DMS153 (cell line): ENCODE measurements around the gene ARFGEF3.

Experiments
- DNase-seq: peaks from one replicate; lab custom pipeline; 2025; lab: John Stamatoyannopoulos, UW

ARFGEF3 gene

DNA sequence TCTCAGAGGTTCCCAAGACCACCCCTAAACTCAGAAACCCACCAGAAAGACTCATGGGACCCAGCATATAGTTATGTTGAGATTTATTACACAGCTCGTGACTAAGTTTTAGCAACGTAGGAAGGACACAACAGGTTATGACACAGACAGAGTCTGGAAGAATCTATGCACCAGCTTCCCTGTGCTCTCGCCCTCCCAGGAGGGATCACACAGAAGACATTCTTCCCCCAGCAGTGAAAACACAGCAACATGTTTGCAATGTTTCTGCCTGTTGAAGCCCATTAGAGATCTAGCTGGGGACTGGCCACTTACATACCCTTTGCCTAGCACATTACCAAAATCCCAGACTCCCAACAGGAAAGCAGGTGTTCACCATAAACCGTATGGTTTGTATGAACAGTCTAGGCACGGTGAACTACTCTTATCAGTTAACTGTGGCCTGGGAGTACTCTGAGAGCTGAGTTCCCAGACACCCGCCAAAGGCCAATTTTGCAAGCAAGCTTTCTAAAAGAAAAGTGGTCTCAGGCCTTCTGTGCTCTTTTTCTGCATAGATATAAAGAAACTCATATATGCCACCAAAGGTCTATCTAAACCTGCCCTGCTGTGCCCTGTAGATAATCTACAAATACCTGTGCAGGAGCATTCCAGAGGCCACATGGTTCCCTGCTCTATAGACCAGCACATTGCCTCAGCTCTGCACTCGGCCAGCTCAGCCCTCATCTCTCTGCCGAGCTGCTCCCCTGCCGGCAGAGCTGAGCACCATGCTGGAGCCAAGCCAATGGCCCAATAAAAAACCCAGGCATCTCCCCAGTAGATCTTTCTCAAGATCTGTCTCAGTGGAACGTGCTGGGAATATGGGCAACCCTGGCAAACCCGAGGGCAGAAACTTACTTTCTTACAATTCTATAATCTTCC lies 146.3 kb downstream of the ARFGEF3 start:
- DNase-seq: no peak

DNA sequence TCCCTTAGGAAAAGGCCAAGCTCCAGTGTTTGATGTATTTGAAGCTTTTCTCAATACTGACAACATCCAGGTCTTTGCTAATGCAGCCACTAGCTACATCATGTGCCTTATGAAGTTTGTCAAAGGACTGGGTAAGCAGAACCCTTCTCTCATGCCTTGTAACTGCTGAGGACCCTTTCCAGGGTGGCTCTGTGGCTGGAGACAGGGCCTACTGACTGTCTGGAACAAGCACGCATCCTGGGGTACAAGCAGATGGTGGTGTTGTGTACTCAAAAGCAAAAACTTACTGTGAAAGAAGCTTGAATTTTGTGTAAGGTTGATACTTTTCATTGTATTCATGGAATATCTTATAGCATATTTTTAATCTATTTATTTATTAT lies 147.0 kb downstream of the ARFGEF3 start:
- no peak for DNase-seq

DNA sequence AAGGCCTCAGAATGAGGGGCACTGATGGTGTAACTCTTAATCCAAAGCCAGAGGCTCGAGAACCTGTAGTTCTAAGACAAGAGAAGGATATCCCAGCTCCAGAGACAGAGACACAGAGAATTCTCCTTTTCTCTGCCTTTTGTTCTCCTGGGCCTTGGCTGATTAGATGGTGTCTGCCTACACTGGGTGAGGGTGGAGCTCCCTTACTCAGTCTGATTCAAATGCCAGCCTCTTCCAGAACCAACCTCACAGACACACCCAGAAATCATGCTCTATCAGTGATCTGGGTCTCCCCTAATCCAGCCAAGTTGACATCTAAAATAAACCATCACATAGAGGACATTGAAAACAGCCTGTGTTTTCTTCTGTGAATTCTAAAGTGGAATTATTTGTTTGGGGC lies 148.0 kb downstream of the ARFGEF3 start:
- no peak for DNase-seq

GRCh38 chr6:138310294-138310693 lies 148.6 kb downstream of the ARFGEF3 start:
- DNase-seq: peak; percentile 54

DNA sequence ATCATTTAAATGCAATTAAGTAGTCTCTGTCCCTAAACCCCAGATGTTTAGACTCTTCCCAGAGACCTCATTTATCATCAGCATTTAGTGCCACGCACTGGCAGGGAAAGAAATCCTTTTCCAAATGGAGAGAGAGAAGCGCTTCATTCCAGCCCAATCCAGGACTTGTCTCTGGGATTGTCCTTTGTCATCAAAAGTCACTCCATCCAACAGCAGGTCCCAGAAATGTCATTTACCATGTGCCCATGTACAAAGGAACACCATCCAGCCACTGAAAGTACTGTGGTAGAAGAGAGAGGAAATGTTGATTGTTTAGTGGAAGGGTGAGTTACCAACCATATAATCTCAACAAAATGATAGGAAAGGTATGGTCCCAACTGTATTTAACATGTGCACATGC lies 149.1 kb downstream of the ARFGEF3 start:
- DNase-seq: no peak

DNA sequence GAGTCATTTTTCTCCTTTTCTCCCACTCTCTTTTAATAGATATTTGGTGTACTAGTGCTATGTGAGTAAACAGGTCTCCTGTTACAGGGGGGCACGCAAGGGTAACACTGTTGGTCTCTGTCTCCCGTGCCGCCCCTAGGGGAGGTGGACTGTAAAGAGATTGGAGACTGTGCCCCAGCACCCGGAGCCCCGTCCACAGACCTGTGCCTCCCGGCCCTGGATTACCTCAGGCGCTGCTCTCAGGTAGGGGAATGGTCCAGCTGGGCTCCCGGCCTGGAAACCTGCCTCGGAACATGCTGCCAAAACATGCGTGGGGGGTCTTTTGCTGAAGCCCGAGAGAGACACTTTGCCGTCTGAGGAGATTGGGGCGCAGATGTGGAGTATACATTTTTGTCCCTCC lies 149.5 kb downstream of the ARFGEF3 start:
- no peak for DNase-seq

DNA sequence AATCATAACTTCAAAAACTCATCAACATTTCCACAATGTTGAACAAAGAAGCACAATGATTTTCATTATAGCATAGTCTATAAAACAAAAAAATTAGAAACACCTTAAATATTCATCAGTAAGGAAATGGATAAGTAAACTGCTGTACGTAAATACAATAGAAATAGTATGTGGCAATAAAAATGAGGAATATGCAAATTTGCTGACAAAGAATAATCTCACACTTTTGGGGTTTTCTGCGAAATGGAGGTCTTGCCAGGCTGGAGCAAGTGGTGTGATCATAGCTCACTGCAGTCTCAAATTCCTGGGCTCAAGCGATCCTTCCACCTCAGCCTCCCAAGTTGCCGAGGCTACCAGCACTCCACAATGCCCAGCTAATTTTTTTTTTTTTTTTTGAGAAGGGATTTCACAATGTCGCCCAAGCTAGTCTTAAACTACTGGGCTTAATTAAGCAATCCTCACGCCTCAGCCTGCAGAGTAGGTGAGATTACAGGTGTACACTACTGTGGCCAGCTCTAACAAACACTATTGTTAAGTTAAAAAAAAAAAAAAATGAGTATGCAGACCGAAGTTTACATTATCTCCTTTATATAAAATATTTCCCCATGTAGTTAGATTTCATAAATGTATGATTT lies 157.1 kb downstream of the ARFGEF3 start:
- no peak for DNase-seq

DNA sequence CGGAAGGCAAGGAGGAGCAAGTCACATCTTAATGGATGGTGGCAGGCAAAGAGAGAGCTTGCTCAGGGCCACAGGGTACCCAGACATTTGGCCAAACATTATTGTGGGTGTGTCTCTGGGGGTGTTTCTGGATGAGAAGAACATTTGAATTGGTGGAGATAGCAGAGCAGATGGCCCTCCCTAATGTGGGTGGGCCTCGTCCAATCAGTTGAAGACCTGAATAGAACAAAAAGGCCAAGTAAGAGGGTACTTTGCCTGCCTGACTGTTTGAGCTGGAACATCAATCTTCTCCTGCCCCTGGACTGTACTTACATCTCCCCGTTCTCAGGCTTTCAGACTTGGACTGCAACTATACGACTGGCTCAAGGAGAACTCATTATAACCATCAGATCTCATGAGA lies 160.2 kb downstream of the ARFGEF3 start:
- no peak for DNase-seq

DNA sequence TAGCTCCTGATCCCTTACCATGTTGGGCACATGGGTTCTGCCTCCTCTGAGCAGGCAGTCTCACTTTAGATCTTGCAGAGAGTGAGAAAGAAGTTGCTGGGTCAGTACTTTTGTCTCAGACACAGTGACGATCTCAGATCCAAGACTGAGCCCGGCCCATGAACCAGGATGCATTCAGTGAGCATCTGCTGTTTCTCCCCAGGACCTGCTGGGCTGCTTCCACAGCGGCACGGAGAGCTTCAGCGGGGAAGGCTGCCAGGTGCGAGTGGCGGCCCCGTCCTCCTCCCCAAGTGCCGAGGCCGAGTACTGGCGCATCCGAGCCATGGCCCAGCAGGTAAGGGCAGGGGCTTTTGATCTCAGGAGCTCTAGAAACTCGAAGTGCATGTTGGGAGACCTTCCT lies 162.1 kb downstream of the ARFGEF3 start:
- no peak for DNase-seq

- DNase-seq: no peak
Measured at GRCh38 chr6:138328210-138328609, 166.5 kb downstream of the ARFGEF3 start.

GRCh38 chr6:138330763-138331162 lies 169.0 kb downstream of the ARFGEF3 start:
- DNase-seq: no peak

- DNase-seq: no peak
Measured at GRCh38 chr6:138331444-138331843, 169.7 kb downstream of the ARFGEF3 start.

DNA sequence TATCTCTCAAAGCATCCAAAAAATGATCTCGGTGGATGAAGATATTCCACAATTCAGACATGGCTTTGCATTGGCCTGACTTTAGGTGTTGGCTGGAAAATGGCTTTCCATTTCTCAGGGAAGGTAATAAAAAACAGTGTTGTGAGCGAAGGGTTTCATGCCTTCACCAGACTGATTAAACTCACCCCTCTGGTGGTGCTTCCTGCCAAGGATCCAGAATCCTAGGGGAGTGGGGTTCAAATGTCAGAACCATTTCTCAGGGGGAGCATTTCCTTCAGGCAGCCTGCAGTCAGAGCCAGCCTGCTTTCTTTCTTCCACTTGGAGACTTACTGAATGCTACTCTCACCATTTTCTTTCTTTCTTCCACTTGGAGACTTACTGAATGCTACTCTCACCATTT lies 170.2 kb downstream of the ARFGEF3 start:
- DNase-seq: no peak

DNA sequence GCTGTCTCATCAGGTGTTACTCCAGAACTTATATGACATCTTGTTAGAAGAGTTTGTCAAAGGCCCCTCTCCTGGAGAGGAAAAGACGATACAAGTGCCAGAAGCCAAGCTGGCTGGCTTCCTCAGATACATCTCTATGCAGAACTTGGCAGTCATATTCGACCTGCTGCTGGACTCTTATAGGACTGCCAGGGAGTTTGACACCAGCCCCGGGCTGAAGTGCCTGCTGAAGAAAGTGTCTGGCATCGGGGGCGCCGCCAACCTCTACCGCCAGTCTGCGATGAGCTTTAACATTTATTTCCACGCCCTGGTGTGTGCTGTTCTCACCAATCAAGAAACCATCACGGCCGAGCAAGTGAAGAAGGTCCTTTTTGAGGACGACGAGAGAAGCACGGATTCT lies 172.3 kb downstream of the ARFGEF3 start:
- no peak for DNase-seq

GRCh38 chr6:138334963-138335362 lies 173.2 kb downstream of the ARFGEF3 start:
- DNase-seq: no peak

GRCh38 chr6:138336221-138336620 lies 174.5 kb downstream of the ARFGEF3 start:
- DNase-seq: no peak

DNA sequence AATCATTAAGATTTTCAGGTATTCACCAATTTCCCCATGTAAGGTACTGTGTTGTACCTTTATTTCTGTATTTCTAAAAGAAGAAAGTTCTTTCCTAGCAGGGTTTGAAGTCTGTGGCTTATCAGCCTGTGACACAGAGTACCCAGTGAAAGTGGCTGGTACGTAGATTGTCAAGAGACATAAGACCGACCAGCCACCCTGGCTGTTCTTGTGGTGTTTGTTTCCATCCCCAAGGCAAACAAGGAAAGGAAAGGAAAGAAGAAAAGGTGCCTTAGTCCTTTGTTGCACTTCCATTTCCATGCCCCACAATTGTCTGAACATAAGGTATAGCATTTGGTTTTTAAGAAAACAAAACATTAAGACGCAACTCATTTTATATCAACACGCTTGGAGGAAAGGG lies 175.3 kb downstream of the ARFGEF3 start:
- no peak for DNase-seq

GRCh38 chr6:138339024-138339423 lies 177.3 kb downstream of the ARFGEF3 start:
- DNase-seq: no peak

GRCh38 chr6:138341176-138341575 lies 179.4 kb downstream of the ARFGEF3 start:
- no peak for DNase-seq

GRCh38 chr6:138343112-138343511 lies 181.4 kb downstream of the ARFGEF3 start:
- no peak for DNase-seq

DNA sequence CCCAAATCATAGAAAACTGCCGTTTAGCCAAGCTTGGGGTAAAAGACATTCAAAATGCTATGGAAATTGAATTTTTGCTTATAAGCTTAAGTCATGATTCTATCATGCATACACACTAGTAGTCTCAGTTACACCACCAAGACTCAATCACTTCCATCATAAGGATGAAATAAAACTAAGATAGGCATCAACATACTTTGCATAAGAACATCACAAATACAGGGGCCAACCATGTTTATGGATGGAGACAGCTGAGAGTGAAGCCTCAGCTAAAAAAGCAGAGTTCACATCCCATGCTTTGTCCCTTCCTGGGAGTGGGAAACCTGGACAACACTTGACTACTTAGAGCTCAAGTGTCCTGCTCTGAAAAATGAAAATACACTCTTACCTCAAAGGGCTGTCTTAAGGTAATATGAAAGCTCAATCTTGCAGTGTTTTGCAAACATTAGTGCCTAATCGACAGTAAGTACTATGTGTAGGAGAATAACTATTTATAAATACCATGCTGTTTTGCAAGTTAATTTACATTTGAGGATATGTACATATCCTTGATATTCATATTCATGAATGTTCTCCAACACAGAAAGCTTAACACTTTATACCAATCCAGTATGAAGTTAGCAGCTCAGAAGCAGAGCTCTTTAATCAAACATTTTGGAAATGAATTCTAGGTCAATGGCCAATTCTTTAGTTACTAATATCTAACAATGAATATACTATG lies 184.0 kb downstream of the ARFGEF3 start:
- no peak for DNase-seq

GRCh38 chr6:138346302-138347195 lies 184.8 kb downstream of the ARFGEF3 start:
- DNase-seq: no peak
